Measurements from ENCODE around the gene ZBED1.
"Not testable (repeated sequence)": the region's sequence is repeated elsewhere in the genome, so short reads cannot be mapped to it uniquely, and the experiment has no call there.

Gene ZBED1

DNA sequence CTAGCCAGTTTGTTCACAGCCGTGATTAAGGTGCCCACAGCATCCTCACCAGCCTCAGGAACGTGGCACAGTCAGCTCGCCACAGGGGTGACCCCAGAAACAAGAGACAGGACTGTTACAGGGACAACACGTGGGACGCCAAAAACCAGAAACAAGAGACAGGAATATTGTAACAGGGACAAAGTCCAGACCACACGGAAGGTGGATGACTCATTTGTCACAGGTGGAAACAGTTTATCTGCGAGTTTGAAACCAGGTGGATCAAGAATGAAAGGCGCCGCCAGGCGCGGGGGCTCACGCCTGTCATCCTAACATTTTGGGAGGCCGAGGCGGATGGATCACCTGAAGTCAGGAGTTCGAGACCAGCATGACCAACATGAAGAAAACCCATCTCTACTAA lies 27.7 kb downstream of the ZBED1 start:
- not testable (repeated sequence) for DNase-seq

DNA sequence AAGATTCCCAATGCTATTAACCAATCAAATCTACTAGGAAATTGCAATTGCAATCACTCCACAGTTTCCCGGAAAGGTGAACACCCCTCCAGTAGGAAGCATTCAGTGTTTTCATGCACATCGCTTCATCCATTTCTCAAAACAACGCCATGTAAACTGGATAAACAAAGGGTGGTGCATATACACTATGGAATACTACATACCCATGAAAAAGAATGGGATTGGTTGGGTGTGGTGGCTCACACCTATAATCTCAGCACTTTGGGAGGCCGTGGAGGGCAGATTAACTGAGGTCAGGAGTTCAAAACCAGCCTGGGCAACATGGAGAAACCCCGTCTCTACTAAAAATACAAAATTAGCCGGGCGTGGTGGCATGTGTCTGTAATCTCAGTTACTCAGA lies 29.1 kb downstream of the ZBED1 start:
- no peak for DNase-seq

DNA sequence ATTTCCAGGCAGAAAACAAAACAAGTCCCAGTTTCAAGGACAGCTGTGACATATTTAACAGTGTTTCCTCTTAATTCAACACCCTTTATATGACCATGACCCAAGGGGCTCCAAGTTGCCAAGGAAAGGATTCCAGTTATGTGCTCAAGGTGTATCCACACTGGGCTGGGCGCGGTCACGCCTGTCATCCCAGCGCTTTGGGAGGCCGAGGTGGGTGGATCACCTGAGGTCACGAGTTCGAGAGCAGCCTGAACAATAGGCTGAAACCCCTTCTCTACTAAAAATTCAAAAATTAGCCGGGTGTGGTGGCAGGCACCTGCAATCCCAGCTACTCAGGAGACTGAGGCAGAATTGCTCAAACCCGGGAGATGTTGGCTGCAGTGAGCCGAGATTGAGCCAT lies 29.6 kb downstream of the ZBED1 start:
- not testable (repeated sequence) for DNase-seq

DNA sequence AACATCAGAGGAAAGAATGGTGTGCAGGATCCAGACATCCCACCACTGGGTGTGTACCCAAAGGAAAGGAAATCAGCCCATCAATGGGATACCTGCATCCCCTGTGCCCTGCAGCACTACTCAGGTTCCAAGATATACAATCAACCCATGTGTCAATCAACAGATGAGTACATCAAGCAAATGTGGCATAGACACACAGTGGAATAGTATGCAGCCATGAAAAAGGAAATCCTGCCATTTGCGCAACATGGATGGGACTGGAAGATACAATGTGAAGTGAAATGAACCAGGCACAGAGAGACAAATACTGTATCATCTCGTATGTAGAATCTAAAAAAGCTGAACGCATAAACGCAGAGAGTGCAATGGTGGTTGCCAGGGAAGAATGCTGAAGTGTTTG lies 30.9 kb downstream of the ZBED1 start:
- DNase-seq, result not testable (repeated sequence)

DNA sequence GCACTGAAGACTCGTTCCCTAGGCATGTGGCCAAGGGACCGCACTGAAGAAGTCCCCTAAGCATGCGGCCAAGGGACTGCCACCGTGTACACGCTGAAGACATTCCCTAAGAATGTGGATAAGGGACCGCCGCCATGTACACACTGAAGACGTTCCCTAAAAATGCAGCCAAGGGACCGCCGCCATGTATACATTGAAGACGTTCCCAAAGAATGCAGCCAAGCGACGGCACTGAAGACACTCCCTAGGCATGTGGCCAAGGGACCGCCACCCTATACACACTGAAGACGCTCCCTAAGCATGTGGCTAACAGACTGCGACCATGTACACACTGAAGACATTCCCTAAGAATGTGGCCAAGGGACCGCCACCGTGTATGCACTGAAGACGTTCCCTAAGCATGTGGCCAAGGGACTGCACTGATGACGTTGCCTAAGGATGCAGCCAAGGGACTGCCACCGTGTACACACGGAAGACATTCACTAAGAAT lies 31.5 kb downstream of the ZBED1 start:
- no peak for DNase-seq

DNA sequence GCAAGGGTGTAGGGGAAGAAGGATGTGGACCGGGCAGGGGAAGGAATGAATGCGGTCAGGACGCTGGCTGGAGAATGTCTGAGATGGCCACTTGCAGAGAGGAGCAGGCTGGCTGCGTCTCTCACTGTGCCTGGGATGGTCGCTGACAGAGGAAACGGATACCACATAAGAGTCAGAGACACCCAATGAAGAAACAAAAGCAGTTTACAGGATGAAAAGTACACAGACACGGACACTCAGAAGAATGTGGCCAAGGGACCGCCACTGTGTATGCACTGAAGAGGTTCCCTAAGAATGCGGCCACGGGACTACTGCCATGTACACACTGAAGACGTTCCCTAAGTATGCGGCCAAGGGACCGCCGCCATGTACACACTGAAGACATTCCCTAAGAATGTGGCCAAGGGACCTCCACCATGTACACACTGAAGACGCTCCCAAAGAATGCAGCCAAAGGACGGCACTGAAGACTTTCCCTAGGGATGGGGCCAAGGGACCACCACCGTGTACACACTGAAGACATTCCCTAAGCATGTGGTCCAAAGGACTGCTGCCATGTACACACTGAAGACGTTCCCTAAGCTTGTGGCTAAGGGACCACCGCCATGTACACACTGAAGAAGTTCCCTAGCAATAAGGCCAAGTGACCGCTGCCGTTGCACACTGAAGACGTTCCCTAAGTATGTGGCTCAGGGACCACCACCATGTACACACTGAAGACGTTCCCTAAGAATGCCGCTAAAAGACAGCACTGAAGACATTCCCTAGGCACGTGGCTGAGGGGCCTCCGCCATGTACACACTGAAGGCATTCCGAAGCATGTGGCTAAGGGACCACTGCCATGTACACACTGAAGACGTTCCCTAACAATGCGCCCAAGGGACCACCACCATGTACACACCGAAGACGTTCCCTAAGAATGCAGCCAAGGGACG lies 32.2 kb downstream of the ZBED1 start:
- DNase-seq, result no peak

DNA sequence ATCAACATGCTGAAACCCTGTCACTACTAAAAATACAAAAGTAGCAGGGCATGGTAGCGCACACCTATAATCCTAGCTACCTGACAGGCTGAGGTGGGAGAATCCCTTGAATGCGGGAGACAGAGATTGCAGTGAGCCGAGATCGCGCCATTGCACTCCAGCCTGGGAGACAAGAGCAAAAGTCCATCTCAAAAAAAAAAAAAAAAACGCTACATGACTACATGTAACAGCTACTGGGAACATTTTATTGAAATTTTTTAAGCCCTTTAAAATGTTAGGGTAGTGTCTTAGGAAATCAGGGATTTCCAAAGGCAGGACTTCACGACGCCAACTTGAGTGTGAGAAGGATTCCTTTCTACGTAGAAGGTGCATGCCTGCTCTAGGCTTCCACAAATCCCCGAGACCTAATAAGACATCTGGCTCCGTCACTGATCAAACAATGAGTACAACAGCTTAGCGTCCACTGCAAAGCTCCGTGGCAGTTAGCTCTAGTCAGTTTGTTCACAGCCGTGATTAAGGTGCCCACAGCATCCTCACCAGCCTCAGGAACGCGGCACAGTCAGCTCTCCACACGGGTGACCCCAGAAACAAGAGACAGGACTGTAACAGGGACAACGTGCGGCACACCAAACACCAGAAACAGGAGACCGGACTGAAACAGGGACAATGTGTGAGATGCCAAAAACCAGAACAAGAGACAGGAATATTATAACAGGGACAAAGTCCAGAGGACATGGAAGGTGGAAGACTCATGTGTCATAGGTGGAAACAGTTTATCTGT lies 33.7 kb downstream of the ZBED1 start:
- no peak for DNase-seq

DNA sequence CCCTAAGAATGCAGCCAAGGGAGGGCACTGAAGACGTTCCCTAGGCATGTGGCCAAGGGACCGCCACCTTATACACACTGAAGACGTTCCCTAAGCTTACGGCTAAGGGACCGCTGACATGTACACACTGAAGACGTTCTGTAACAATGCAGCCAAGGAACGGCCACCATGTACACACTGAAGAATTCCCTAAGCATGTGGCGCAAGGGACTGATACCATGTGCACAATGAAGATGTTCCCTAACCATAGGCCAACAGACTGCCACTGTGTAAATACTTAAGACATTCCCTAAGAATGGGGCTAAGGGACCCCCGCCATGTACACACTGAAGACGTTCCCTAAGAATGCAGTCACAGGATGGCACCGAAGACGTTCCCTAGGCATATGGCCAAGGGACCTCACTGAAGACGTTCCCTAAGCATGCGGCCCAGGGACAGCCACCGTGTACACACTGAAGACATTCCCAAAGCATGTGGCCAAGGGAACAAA lies 36.1 kb downstream of the ZBED1 start:
- no peak for DNase-seq

DNA sequence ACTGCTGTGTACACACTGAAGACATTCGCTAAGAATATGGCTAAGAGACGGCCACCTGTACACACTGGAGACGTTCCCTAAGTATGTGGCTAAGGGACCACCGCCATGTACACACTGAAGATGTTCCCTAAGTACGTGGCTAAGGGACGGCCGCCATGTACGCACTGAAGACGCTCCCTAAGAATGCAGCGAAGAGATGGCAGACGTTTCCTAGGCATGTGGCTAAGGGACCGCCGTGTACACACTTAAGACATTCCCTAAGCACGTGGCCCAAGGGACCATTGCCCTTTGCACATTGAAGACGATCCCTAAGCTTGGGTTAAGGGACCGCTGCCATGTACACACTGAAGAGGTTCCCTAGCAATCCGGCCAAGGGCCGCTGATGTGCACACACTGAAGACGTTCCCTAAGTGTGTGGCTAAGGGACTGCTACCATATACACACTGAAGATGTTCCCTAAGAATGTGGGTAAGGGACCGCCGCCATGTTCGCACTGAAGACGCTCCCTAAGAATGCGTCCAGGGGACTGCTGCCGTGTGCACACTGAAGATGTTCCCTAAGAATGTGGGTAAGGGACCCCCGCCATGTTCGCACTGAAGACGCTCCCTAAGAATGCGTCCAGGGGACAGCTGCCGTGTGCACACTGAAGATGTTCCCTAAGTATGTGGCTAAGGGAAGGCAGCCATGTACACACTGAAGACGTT lies 36.7 kb downstream of the ZBED1 start:
- DNase-seq, result no peak

DNA sequence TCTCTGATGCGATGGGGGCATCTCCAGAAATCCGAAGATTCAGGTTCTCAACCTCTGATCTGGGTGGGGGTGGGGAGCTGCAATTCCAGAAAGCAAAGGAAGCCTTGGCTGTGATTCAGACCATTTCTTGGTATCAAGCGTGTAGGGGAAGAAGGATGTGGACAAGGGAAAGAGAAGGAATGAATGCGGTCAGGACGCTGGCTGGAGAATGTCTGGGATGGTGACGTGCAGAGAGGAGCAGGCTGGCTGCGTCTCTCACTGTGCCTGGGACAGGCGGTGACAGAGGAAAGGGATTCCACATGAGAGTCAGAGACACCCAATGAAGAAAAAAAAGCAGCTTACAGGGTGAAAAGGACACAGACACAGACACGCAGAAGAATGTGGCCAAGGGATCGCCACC lies 37.3 kb downstream of the ZBED1 start:
- not testable (repeated sequence) for DNase-seq

DNA sequence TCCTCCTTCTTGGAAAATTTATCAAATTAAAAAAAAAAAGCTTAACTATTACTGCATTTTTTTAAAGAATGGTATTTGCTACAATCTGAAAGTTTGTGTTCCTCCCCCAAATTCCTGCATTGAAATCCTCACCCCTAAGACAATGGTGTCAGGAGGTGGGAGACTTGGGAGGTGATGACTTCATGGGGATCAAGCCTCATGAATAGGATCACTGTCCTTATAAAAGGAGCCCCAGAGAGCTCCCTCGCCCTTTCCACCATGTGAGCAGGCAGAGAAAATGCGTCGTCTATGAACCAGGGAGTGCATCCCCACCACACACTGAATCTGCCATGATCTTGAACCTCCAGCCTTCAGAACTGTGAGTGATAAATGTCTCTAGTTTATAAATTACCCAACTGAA lies 38.0 kb downstream of the ZBED1 start:
- DNase-seq, result no peak

DNA sequence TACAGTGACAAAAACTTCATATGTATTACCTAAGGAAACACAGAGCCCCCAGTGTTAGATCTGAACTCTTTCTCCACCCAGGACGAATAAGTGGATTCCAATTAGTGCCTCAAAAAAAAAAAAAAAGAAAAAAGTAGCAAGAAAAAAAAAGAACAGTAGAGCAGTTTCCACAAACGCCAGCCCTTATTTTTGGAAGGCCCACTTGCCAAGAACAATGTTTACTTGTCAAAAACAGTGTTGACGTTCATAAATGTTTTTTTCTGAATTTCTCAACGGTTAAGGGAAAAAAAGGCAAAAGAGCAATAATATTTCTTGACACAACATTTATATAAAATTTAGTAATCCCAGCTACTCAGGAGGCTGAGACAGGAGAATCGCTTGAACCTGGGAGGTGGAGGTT lies 38.7 kb downstream of the ZBED1 start:
- no peak for DNase-seq

DNA sequence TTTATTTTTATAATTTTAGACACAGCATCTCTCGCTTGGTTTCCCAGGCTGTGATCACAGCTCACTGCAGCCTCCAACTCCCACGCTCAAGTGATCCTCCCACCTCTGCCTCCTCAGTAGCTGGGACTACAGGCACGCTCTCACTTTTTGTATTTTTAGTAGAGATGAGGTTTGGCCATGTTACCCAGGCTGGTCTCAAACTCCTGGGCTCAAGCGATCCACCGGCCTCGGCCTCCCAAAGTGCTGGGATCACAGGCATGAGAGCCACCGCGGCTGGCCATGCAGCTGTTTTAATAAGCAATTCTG lies 39.1 kb downstream of the ZBED1 start:
- no peak for DNase-seq

DNA sequence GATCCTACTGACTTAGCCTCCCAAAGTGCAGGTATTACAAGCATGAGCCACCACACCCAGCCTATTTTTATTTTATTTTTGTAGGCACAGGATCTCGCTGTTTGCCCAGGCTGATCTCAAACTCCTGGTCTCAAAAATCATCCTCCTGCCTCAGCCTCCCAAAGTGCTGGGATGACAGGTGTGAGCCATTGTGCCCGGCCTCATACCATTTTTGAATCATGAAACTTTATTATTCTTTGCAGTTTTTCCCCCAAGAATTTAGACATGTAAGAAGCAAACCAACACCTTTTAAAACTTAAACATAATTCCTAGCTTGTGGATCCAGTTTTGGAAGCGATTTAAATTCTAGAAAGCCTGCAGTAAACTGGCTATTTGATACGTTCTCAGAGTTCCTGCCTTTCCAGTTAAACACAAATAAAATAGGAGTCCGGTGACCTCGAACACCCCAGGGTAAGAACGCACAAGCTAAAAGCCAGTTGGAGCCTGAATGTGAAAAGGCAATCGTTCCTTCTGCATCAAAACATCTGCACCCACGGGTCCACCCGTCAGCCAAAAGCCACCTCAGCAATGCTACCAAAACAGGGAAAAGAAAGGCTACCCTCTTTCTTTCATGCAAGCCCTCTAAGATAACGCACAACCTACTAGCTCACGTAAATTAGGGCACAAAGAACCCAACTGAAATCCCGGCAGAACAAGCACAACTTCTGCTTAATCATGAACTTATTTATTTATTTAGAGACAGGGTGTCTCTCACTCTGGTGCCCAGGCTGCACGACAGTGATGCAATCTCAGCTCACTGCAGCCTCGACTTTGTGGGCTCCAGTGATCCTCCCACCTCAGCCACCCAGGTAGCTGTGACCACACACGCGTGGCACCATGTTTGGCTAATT lies 39.7 kb downstream of the ZBED1 start:
- DNase-seq, result not testable (repeated sequence)

DNA sequence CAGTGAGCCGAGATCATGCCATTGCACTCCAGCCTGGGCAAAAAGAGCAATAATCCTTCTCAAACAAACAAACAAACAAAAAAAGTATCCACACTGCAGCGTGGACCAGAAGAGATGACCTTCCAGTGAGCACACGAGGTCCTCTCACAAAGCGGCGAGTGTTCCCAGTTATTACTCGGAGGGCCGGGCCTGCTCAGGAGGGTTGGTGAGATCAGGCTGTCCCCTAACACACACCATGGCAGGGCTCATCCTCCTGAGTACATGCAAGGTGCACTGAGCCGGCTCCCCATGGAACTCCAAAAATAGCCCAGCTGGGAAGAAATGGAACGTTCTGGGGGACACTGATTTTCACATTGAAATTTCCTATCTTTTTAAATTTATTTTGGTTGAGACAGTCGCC lies 40.7 kb downstream of the ZBED1 start:
- DNase-seq, result not testable (repeated sequence)

DNA sequence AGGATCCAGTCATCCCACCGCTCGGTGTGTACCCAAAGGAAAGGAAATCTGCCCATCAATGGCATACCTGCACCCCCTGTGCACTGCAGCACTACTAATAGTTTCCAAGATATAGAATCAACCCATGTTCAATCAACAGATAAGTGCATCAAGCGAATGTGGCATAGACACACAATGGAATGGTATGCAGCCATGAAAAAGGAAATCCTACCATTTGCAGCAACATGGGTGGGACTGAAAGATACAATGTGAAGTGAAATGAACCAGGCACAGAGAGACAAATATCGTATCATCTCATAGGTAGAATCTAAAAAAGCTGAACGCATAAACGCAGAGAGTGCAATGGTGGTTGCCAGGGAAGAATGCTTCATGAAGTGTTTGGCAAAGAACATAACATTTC lies 42.5 kb downstream of the ZBED1 start:
- no peak for DNase-seq

DNA sequence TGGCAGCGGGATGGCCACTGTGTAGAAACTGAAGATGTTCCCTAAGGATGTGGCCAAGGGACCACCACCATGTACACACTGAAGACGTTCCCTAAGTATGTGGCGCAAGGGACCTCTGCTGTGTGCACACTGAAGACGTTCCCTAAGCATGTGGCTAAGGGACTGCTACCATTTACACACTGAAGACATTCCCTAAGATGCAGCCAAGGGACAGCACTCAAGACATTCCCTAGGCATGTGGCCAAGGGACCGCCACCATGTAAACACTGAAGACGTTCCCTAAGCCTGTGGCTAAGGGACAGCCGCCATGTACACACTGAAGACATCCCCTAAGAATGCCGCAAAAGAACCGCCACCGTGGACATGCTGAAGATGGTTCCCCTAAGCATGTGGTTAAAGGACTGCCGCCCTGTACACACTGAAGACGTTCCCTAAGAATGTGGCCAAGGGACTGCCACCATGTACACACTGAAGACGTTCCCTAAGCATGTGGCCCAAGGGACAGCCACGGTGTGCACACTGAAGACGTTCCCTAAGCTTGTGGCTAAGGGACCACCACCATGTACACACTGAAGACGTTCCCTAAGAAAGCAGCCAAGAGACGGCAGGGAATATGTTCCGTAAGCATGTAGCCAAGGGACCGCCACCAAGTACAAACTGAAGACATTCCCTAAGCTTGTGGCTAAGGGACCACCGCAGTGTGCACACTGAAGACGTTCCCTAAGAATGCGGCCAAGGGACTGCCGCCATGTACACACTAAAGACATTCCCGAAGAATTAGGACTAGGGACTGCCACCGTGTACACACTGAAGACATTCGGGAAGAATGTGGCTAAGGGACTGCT lies 43.3 kb downstream of the ZBED1 start:
- DNase-seq, result no peak

DNA sequence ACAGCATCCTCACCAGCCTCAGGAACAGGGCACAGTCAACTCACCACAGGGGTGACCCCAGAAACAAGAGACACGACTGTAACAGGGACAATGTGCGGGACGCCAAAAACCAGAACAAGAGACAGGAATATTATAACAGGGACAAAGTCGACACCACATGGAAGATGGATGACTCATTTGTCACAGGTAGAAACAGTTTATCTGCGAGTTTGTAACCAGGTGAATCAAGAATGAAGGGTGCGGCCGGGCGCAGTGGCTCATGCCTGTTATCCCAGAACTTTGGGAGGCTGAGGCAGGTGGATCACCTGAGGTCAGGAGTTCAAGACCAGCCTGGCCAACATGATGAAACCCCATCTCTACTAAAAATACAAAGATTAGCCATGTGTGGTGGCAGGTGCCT lies 44.7 kb downstream of the ZBED1 start:
- DNase-seq, result not testable (repeated sequence)

DNA sequence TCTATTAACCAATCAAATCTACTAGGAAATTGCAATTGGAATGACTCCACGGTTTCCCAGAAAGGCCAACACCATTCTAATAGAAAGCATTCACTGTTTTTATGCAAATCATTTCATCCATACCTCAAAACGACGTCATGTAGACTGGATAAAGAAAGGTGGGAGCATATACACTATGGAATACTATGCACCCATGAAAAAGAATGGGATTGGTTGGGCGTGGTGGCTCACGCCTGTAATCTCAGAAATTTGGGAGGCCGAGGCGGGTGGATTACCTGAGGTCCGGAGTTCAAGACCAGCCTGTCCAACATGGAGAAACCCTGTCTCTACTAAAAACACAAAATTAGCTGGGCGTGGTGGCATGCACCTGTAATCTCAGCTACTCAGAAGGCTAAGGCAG lies 46.2 kb downstream of the ZBED1 start:
- not testable (repeated sequence) for DNase-seq

DNA sequence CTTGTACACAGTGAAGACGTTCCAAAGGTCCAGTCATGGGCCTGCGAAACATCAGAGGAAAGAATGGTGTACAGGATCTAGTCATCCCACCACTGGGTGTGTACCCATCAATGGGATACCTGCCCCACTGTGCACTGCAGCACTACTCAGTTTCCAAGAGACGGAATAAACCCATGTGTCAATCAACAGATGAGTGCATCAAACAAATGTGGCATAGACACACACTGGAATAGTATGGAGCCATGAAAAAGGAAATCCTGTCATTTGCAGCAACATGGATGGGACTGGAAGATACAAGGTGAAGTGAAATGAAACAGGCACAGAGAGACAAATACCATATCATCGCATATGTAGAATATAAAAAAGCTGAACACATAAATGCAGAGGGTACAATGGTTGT lies 48.0 kb downstream of the ZBED1 start:
- DNase-seq, result no peak

DNA sequence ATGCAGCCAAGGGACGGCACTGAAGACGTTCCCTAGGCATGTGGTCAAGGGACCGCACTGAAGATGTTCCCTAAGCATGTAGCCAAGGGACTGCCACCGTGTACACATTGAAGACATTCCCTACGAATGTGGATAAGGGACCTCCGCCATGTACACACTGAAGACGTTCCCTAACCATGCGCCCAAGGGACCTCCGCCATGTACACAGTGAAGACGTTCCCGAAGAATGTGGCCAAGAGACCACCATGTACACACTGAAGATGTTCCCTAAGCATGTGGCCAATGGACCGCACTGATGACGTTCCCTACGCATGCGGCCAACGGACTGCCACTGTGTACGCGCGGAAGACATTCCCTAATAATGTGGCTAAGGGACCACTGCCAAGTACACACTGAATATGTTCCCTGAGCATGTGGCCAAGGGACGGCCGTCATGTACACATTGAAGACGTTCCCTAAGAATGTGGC lies 48.4 kb downstream of the ZBED1 start:
- DNase-seq, result no peak

Measured in femur (tissue), 1 donor.